BLaER1 (cell line): ENCODE data around the gene RBM3.
"Not testable (repeated sequence)": the region's sequence is repeated elsewhere in the genome, so short reads cannot be mapped to it uniquely, and the experiment has no call there.

Experiments used
- H3K27ac ChIP-seq: shearing (Covaris generic); formaldehyde crosslinking; 2 replicates; pipeline ENCODE4 v1.8.1; 2022
- H3K27me3 ChIP-seq: shearing (Covaris generic); formaldehyde crosslinking; 2 replicates; pipeline ENCODE4 v1.8.1; 2022
- H3K36me3 ChIP-seq: shearing (Covaris generic); formaldehyde crosslinking; 2 replicates; pipeline ENCODE4 v1.8.1; 2022
- H3K4me1 ChIP-seq: shearing (Covaris generic); formaldehyde crosslinking; 2 replicates; pipeline ENCODE4 v1.8.1; 2022
- H3K4me2 ChIP-seq: shearing (Covaris generic); formaldehyde crosslinking; 2 replicates; pipeline ENCODE4 v1.8.1; 2022
- H3K4me3 ChIP-seq: shearing (Covaris generic); formaldehyde crosslinking; 2 replicates; pipeline ENCODE4 v1.8.1; 2022
- H3K9ac ChIP-seq: shearing (Covaris generic); formaldehyde crosslinking; 2 replicates; pipeline ENCODE4 v1.8.1; 2022
- H3K9me3 ChIP-seq: shearing (Covaris generic); formaldehyde crosslinking; 2 replicates; pipeline ENCODE4 v1.8.1; 2022
- H4K20me1 ChIP-seq: shearing (Covaris generic); formaldehyde crosslinking; 2 replicates; pipeline ENCODE4 v1.8.1; 2022
- Cebpa-rat ChIP-seq: shearing (Covaris generic); IDR thresholded peaks from 2 replicates; pipeline ENCODE4 v1.8.1; 2022

The RBM3 gene

GRCh38 chrX:48540480-48540879 lies 33.8 kb upstream of the RBM3 start:
- Histone ChIP-seq H3K27me3 (no peaks in the 10 kb centered on the region; the same call in 1 of the 2 replicates), H3K36me3 (peaks cover 27% of the 10 kb centered on the region), H4K20me1 (peaks cover 16% of the 10 kb centered on the region; the same call in 1 of the 2 replicates), H3K4me3 (peak overlapping the region; percentile 75), H3K9ac (peak overlapping the region; percentile 78; the same call in 1 of the 2 replicates), H3K4me2 (peak overlapping the region; percentile 85), H3K27ac (no peak overlapping the region), H3K4me1 (peaks cover 23% of the 10 kb centered on the region), H3K9me3 (0 out of 2 replicates have a peak, but pooled peaks cover 8% of the 10 kb centered on the region)
- no peak for TF ChIP-seq Cebpa-rat

- Histone ChIP-seq H3K27me3 (no peaks in the 10 kb centered on the region; the same call in 1 of the 2 replicates), H3K27ac (0 out of 2 replicates have a peak overlapping the region, but pooled peaks have one; percentile 52), H3K4me1 (peaks cover 23% of the 10 kb centered on the region), H3K36me3 (peaks cover 34% of the 10 kb centered on the region), H3K4me3 (peak overlapping the region; percentile 75), H3K9ac (peak overlapping the region; percentile 53; the same call in 1 of the 2 replicates), H3K9me3 (0 out of 2 replicates have a peak, but pooled peaks cover 8% of the 10 kb centered on the region), H3K4me2 (peak overlapping the region; percentile 85), H4K20me1 (peaks cover 16% of the 10 kb centered on the region; the same call in 1 of the 2 replicates)
- TF ChIP-seq Cebpa-rat: no peak
Measured at GRCh38 chrX:48541140-48541814, 33.0 kb upstream of the RBM3 start.

GRCh38 chrX:48548871-48549270 lies 25.4 kb upstream of the RBM3 start:
- peaks cover 50% of the 10 kb centered on the region for H3K36me3 ChIP-seq
- no peak overlapping the region for H3K4me2 ChIP-seq
- H3K27ac ChIP-seq: no peak overlapping the region
- H4K20me1 ChIP-seq: peaks cover 11% of the 10 kb centered on the region; the same call in 1 of the 2 replicates
- H3K9me3 ChIP-seq: no peaks in the 10 kb centered on the region
- no peak overlapping the region for H3K9ac ChIP-seq
- TF ChIP-seq Cebpa-rat: no peak
- H3K4me3 ChIP-seq: no peak overlapping the region
- H3K4me1 ChIP-seq: peaks cover 33% of the 10 kb centered on the region
- no peaks in the 10 kb centered on the region for H3K27me3 ChIP-seq

- not testable (repeated sequence) for H3K27ac ChIP-seq, H4K20me1 ChIP-seq, H3K4me3 ChIP-seq, H3K27me3 ChIP-seq, H3K9me3 ChIP-seq, H3K4me2 ChIP-seq, H3K9ac ChIP-seq
- Histone ChIP-seq H3K4me1 (peaks cover 14% of the 10 kb centered on the region; the same call in 1 of the 2 replicates), H3K36me3 (peaks cover 81% of the 10 kb centered on the region)
Measured at GRCh38 chrX:48555731-48556325, 18.5 kb upstream of the RBM3 start.

GRCh38 chrX:48558271-48558670 lies 16.0 kb upstream of the RBM3 start:
- no peaks in the 10 kb centered on the region for H3K4me1 ChIP-seq
- no peak overlapping the region for H3K4me3 ChIP-seq
- H3K36me3 ChIP-seq: peaks cover 91% of the 10 kb centered on the region
- H3K4me2 ChIP-seq: no peak overlapping the region
- peaks cover 24% of the 10 kb centered on the region; the same call in 1 of the 2 replicates for H3K27me3 ChIP-seq
- peaks cover 21% of the 10 kb centered on the region; the same call in 1 of the 2 replicates for H4K20me1 ChIP-seq
- H3K9me3 ChIP-seq: no peaks in the 10 kb centered on the region
- no peak for TF ChIP-seq Cebpa-rat
- H3K27ac ChIP-seq: no peak overlapping the region
- H3K9ac ChIP-seq: no peak overlapping the region

GRCh38 chrX:48559636-48560035 lies 14.6 kb upstream of the RBM3 start:
- TF ChIP-seq Cebpa-rat: no peak
- Histone ChIP-seq H3K9ac (no peak overlapping the region), H3K4me3 (no peak overlapping the region), H3K4me1 (no peaks in the 10 kb centered on the region), H3K36me3 (peaks cover 95% of the 10 kb centered on the region), H3K27ac (no peak overlapping the region), H3K4me2 (no peak overlapping the region), H3K9me3 (no peaks in the 10 kb centered on the region), H4K20me1 (peaks cover 21% of the 10 kb centered on the region; the same call in 1 of the 2 replicates), H3K27me3 (peaks cover 24% of the 10 kb centered on the region; the same call in 1 of the 2 replicates)

GRCh38 chrX:48560056-48560455 lies 14.2 kb upstream of the RBM3 start:
- Histone ChIP-seq H3K4me2 (no peak overlapping the region), H3K27me3 (peaks cover 20% of the 10 kb centered on the region; the same call in 1 of the 2 replicates), H3K36me3 (peaks cover 93% of the 10 kb centered on the region), H3K9ac (no peak overlapping the region), H3K4me1 (no peaks in the 10 kb centered on the region), H3K9me3 (no peaks in the 10 kb centered on the region), H3K4me3 (no peak overlapping the region), H4K20me1 (peaks cover 21% of the 10 kb centered on the region; the same call in 1 of the 2 replicates), H3K27ac (no peak overlapping the region)
- no peak for TF ChIP-seq Cebpa-rat

- H3K4me3 ChIP-seq: no peak overlapping the region
- no peak overlapping the region for H3K4me2 ChIP-seq
- H3K27me3 ChIP-seq: peaks cover 16% of the 10 kb centered on the region; the same call in 1 of the 2 replicates
- no peaks in the 10 kb centered on the region for H3K9me3 ChIP-seq
- H3K36me3 ChIP-seq: peaks cover 87% of the 10 kb centered on the region
- H3K4me1 ChIP-seq: no peaks in the 10 kb centered on the region
- H3K27ac ChIP-seq: no peak overlapping the region
- no peak overlapping the region for H3K9ac ChIP-seq
- H4K20me1 ChIP-seq: peaks cover 21% of the 10 kb centered on the region; the same call in 1 of the 2 replicates
- TF ChIP-seq Cebpa-rat: no peak
Measured at GRCh38 chrX:48560681-48561080, 13.6 kb upstream of the RBM3 start.

- no peak for TF ChIP-seq Cebpa-rat
- H3K9ac ChIP-seq: no peak overlapping the region
- no peak overlapping the region for H3K4me2 ChIP-seq
Measured at GRCh38 chrX:48569958-48570357, 4.3 kb upstream of the RBM3 start.

More at GRCh38 chrX:48569958-48570357, 4.3 kb upstream of the RBM3 start:
- Histone ChIP-seq H4K20me1 (no peaks in the 10 kb centered on the region), H3K27me3 (peaks cover 4% of the 10 kb centered on the region; the same call in 1 of the 2 replicates), H3K4me1 (no peaks in the 10 kb centered on the region), H3K27ac (no peak overlapping the region), H3K36me3 (no peaks in the 10 kb centered on the region), H3K9me3 (no peaks in the 10 kb centered on the region), H3K4me3 (no peak overlapping the region)
